Measurements from ENCODE around the gene PTPRN2.

Gene PTPRN2

GRCh38 chr7:158123214-158123613 lies 464.4 kb downstream of the PTPRN2 start:
- DNase-seq = no peak

- DNase-seq = no peak
Observed at GRCh38 chr7:158121441-158122045, 466.1 kb downstream of the PTPRN2 start.

GRCh38 chr7:158120716-158121115 lies 466.9 kb downstream of the PTPRN2 start:
- no peak for DNase-seq

- no peak for DNase-seq
Observed at GRCh38 chr7:158120316-158120715, 467.3 kb downstream of the PTPRN2 start.

- no peak for DNase-seq
Observed at GRCh38 chr7:158117341-158118222, 470.0 kb downstream of the PTPRN2 start.

GRCh38 chr7:158116235-158116634 lies 471.4 kb downstream of the PTPRN2 start:
- no peak for DNase-seq

GRCh38 chr7:158114056-158114850 lies 473.4 kb downstream of the PTPRN2 start:
- no peak for DNase-seq

GRCh38 chr7:158113321-158114025 lies 474.1 kb downstream of the PTPRN2 start:
- no peak for DNase-seq

- DNase-seq = no peak
Observed at GRCh38 chr7:158112571-158113320, 474.9 kb downstream of the PTPRN2 start.

- DNase-seq = no peak
Observed at GRCh38 chr7:158111906-158112570, 475.6 kb downstream of the PTPRN2 start.

- DNase-seq = no peak
Observed at GRCh38 chr7:158111049-158111751, 476.4 kb downstream of the PTPRN2 start.

- no peak for DNase-seq
Observed at GRCh38 chr7:158110661-158111048, 477.0 kb downstream of the PTPRN2 start.

- DNase-seq = no peak
Observed at GRCh38 chr7:158110034-158110590, 477.5 kb downstream of the PTPRN2 start.

GRCh38 chr7:158109364-158110033 lies 478.1 kb downstream of the PTPRN2 start:
- no peak for DNase-seq

- DNase-seq = no peak
Observed at GRCh38 chr7:158108646-158109293, 478.9 kb downstream of the PTPRN2 start.

- DNase-seq = no peak
Observed at GRCh38 chr7:158107806-158108205, 479.8 kb downstream of the PTPRN2 start.

- DNase-seq = no peak
Observed at GRCh38 chr7:158106272-158106671, 481.4 kb downstream of the PTPRN2 start.

GRCh38 chr7:158103378-158103777 lies 484.2 kb downstream of the PTPRN2 start:
- no peak for DNase-seq

GRCh38 chr7:158102897-158103296 lies 484.7 kb downstream of the PTPRN2 start:
- no peak for DNase-seq

All from Kasumi-1 (cell line).